ENCODE results near the gene PARG.

GRCh38 chr10:49837051-49837478 lies 104.8 kb downstream of the PARG start:
- no peak for TF ChIP-seq CTCF (IDR thresholded peaks at IDR 0.05; ENCODE audit: low read length)
- TF ChIP-seq EZH2phosphoT487 (IDR thresholded peaks at IDR 0.05; ENCODE audit: low read length) = no peak

Data from MM.1S (cell line).